ES-I3 (cell line): ENCODE data around the gene PRKG1.
"Not testable (repeated sequence)": the region's sequence is repeated elsewhere in the genome, so short reads cannot be mapped to it uniquely, and the experiment has no call there.

Experiments used
- H3K36me3 ChIP-seq: 2 replicates; pipeline ENCODE4 v1.6.1; 2013; ENCODE audit warnings: mild to moderate bottlenecking, low read length, control low read depth, moderate library complexity; ENCODE audit not compliant: insufficient read depth
- H3K4me1 ChIP-seq: 2 replicates; pipeline ENCODE4 v1.6.1; 2013; ENCODE audit warnings: mild to moderate bottlenecking, control low read depth, low read length; ENCODE audit not compliant: insufficient read depth
- H3K9ac ChIP-seq: 2 replicates; pipeline ENCODE4 v1.6.1; 2013; ENCODE audit warnings: low read depth, mild to moderate bottlenecking, low read length, moderate library complexity
- H3K9me3 ChIP-seq: 2 replicates; pipeline ENCODE4 v1.6.1; 2013; ENCODE audit warnings: mild to moderate bottlenecking, low read length, moderate library complexity; ENCODE audit not compliant: control insufficient read depth, insufficient read depth

Gene PRKG1

GRCh38 chr10:51581196-51581595, 506.9 kb downstream of the PRKG1 start:
- not testable (repeated sequence) for H3K9ac ChIP-seq, H3K4me1 ChIP-seq, H3K36me3 ChIP-seq, H3K9me3 ChIP-seq

DNA sequence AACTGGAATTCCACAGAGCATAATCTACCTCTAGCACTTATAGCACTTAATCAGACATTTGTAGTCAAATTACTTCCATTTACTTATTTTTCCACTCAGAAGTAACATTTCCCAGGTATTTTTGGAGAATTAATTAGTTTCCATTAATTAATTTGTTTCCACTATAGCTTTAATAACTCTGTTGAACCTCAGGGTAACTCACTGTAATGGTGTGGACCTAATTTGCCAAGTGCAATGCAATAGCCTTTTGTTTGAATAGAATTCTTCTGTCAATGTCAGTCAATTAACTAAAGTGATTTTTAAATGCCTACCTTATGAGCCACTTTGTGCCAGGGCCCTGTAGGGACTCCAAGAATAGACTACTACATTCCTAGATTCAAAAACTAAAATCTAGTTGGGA, 509.7 kb downstream of the PRKG1 start:
- Histone ChIP-seq H3K9ac (no peak overlapping the region), H3K4me1 (no peaks in the 10 kb centered on the region; the same call in 1 of the 2 replicates), H3K36me3 (no peaks in the 10 kb centered on the region), H3K9me3 (no peaks in the 10 kb centered on the region)

- Histone ChIP-seq H3K36me3 (no peaks in the 10 kb centered on the region), H3K9ac (no peak overlapping the region), H3K4me1 (no peaks in the 10 kb centered on the region; the same call in 1 of the 2 replicates)
Measured at GRCh38 chr10:51585742-51586141, 511.5 kb downstream of the PRKG1 start.

DNA sequence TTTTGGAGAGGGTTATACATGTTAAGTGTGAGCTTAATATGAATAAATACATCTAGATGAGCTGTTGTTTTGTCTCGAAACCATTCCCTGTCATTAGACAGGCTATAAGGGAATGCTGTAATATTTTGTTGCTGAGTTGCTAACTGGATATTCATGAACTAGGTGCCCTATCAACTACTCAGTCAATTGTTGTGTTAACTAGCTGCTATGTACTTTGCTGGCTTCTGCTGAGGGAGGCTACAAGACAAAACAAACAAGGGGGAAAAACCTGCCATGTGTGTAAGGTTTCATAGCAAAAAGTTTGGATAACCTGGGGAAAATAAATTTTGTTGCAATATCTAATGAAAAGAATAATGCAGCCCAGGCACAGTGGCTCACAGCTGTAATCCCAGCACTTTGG, 514.7 kb downstream of the PRKG1 start:
- Histone ChIP-seq H3K4me1 (no peaks in the 10 kb centered on the region; the same call in 1 of the 2 replicates), H3K36me3 (no peaks in the 10 kb centered on the region), H3K9ac (no peak overlapping the region), H3K9me3 (no peaks in the 10 kb centered on the region)

More at GRCh38 chr10:51585742-51586141, 511.5 kb downstream of the PRKG1 start:
- no peaks in the 10 kb centered on the region for H3K9me3 ChIP-seq

GRCh38 chr10:51590818-51591217, 516.5 kb downstream of the PRKG1 start:
- no peaks in the 10 kb centered on the region; the same call in 1 of the 2 replicates for H3K4me1 ChIP-seq
- no peaks in the 10 kb centered on the region for H3K9me3 ChIP-seq
- no peak overlapping the region for H3K9ac ChIP-seq
- H3K36me3 ChIP-seq: no peaks in the 10 kb centered on the region

- Histone ChIP-seq H3K9me3 (no peaks in the 10 kb centered on the region), H3K36me3 (no peaks in the 10 kb centered on the region), H3K9ac (no peak overlapping the region), H3K4me1 (no peaks in the 10 kb centered on the region)
Measured at GRCh38 chr10:51596695-51597094, 522.4 kb downstream of the PRKG1 start.

DNA sequence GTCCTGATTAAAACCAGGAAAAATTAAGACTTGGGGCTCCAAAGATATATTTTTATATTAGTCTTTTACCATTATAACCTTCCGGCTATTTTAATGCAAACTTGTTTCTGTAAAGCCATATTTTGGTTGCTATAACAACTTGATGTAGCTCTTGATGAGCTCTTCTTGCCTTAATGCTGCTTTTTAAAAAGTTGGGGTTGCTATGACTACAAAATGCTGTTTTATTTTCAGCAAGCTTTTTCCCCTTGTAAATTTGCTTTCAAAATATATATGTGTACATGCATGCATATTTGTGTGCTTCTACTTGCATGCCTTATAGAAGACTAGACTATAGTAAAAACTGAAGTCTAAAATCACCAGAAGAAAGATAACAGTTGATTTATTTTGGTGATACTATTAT, 525.4 kb downstream of the PRKG1 start:
- Histone ChIP-seq H3K36me3 (no peaks in the 10 kb centered on the region), H3K4me1 (no peaks in the 10 kb centered on the region), H3K9ac (no peak overlapping the region), H3K9me3 (no peaks in the 10 kb centered on the region)

- Histone ChIP-seq H3K4me1 (no peaks in the 10 kb centered on the region), H3K9me3 (no peaks in the 10 kb centered on the region), H3K9ac (no peak overlapping the region), H3K36me3 (no peaks in the 10 kb centered on the region)
Measured at GRCh38 chr10:51602326-51602725, 528.0 kb downstream of the PRKG1 start.

GRCh38 chr10:51604579-51604978, 530.3 kb downstream of the PRKG1 start:
- Histone ChIP-seq H3K9ac (no peak overlapping the region), H3K36me3 (no peaks in the 10 kb centered on the region), H3K4me1 (no peaks in the 10 kb centered on the region), H3K9me3 (no peaks in the 10 kb centered on the region)

DNA sequence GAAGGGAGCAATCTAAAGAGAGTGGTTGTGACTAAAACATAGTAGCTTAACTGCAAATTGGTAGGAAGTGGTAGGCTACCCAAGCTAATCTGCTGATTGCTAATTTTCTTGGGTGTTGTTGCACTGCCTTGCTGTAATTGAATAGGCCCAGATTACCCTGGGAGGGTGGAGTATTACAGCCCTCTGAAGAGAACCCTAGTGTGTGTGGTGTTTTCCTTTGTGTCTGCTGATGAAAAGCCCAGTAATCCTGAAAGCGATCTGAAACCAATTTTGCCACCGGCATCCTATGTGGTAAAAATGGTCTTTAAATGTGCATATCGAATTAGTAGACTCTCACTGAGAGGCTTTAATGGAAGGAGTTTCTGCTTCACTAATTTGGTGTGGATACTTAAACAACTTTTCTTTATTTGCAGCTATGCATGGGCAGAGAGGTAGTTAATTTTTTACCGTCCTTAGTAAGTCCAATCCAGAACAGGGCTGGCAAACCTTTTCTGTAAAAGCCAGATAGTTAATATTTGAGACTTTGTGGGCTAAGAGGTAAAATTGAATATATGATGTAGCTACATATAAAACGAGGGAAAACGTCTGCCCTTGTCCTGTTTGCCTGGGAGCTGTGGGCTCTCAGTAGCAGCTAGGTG, 532.7 kb downstream of the PRKG1 start:
- no peak overlapping the region for H3K9ac ChIP-seq
- no peaks in the 10 kb centered on the region for H3K4me1 ChIP-seq
- no peaks in the 10 kb centered on the region for H3K9me3 ChIP-seq
- H3K36me3 ChIP-seq: no peaks in the 10 kb centered on the region

DNA sequence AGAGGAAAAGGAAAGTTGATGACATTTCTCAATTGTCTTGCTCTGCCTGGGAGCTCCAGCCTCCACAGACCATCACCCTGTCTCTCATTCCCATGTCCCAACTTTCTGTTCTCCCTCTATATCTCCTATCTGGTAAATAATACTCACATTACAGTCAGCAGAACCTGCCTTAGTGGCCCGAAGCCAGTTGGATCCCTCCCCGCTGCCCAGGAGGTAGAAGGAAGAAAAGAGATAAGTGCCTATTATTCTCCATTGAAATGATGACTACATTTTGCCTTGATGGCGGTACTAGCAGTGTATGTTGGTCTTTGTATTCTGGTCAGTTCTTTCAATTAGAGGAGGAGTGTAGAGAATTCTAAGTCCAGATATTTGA, 533.2 kb downstream of the PRKG1 start:
- no peak overlapping the region for H3K9ac ChIP-seq
- H3K9me3 ChIP-seq: no peaks in the 10 kb centered on the region
- H3K36me3 ChIP-seq: no peaks in the 10 kb centered on the region
- H3K4me1 ChIP-seq: no peaks in the 10 kb centered on the region

- Histone ChIP-seq H3K36me3 (no peaks in the 10 kb centered on the region), H3K9me3 (no peaks in the 10 kb centered on the region), H3K4me1 (no peaks in the 10 kb centered on the region), H3K9ac (no peak overlapping the region)
Measured at GRCh38 chr10:51608211-51608610, 533.9 kb downstream of the PRKG1 start.

- Histone ChIP-seq H3K9ac (no peak overlapping the region), H3K4me1 (no peaks in the 10 kb centered on the region; the same call in 1 of the 2 replicates), H3K36me3 (no peaks in the 10 kb centered on the region), H3K9me3 (no peaks in the 10 kb centered on the region)
Measured at GRCh38 chr10:51615764-51616298, 541.5 kb downstream of the PRKG1 start.

- Histone ChIP-seq H3K4me1 (no peaks in the 10 kb centered on the region; the same call in 1 of the 2 replicates), H3K9me3 (no peaks in the 10 kb centered on the region), H3K36me3 (no peaks in the 10 kb centered on the region), H3K9ac (no peak overlapping the region)
Measured at GRCh38 chr10:51617576-51618235, 543.4 kb downstream of the PRKG1 start.

GRCh38 chr10:51619365-51619764, 545.1 kb downstream of the PRKG1 start:
- H3K9me3 ChIP-seq: no peaks in the 10 kb centered on the region
- H3K9ac ChIP-seq: no peak overlapping the region
- H3K36me3 ChIP-seq: no peaks in the 10 kb centered on the region
- no peaks in the 10 kb centered on the region; the same call in 1 of the 2 replicates for H3K4me1 ChIP-seq
